ENCODE results near the gene MET.
"Not testable (repeated sequence)": the region's sequence is repeated elsewhere in the genome, so short reads cannot be mapped to it uniquely, and the experiment has no call there.

Gene MET

DNA sequence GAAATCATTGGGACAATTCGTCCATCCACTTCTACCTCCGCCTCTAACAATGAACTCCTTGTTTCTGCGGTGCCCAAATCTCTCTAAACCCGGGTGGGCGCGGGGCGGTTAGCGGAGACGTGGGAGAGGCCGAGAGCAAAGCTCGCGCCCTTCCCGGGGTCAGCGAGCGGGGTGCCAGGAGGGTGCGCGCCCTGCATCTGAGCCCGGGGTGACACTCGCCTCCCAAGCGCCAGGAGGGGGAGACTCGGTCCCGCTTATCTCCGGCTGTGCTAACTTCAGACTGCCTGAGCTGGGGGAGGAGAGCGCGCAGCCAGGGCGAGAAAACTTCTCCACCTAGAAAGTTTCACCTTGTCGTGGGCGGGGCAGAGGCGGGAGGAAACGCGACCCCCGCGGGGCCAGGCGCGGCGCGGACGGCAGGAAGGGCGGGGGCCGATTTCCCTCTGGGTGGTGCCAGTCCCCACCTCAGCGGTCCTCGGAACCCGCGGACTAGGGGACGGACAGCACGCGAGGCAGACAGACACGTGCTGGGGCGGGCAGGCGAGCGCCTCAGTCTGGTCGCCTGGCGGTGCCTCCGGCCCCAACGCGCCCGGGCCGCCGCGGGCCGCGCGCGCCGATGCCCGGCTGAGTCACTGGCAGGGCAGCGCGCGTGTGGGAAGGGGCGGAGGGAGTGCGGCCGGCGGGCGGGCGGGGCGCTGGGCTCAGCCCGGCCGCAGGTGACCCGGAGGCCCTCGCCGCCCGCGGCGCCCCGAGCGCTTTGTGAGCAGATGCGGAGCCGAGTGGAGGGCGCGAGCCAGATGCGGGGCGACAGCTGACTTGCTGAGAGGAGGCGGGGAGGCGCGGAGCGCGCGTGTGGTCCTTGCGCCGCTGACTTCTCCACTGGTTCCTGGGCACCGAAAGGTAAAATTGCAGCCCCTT is at the start of gene MET:
TSS of gene MET (plus strand) at position 516 of the 915 bp plus-strand sequence. CDS start 26,889 bp downstream, outside the sequence.
- peak; percentile 99 for DNase-seq (ENCODE audit: low spot score)

DNA sequence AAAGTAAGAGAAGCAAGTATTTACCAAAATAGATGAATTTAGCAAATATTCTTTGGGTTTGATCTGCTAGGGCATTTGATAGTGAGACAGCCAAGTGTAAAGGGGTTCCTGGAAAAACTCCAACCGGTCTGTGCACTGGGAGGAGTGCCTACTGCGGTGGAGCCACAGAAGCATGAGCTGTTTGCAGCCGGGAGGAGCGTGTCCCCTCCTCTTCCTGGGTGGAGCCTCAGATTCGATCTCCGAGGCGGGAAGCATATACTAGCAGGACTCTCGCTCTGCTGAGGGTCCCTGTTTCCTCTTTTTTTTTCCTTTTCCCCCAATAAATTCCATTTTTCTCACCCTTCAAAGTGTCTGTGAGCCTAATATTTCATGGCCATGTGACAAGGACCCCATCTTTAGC is 45.1 kb upstream of the MET start:
- DNase-seq (ENCODE audit: low spot score): no peak

DNA sequence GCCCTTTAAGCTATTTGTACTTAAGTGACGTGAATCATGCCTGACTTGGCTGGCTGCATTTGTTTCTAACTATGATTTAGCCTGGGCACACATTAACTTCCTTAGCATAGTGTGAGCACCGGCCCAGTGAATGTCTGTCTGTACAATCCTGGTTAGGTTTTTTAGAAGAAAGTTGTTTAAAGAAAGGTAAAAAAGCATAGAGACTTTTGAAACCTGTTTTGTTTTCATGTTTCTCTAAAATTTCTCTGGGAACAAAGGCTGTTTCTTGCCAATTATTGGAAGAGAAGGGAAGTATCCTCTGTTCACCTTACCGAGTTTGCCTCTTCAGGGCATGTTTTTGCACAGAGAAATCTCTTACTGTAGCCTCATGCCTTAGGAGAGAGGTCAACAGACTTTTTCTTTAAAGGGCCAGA is 42.9 kb upstream of the MET start:
- DNase-seq (ENCODE audit: low spot score): peak; percentile 12

DNA sequence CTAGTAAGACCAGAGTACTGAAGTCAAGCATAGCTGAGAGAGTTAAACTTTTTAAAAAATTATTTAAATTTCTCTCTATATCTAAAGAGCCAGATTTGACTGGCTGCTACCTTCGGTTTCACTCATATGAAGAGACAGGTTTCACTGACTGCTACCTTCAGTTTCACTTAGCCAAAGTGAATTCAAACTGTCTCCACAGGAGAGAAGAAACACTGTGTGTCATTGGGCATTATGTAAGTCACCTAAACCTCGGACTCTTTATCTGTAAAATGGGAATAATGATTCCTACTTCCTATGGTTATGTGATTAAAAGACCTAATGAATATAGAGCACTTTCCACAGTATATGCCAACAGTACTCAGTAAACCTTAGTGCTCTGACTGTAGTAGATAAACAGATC is 41.6 kb upstream of the MET start:
- DNase-seq (ENCODE audit: low spot score): no peak

DNA sequence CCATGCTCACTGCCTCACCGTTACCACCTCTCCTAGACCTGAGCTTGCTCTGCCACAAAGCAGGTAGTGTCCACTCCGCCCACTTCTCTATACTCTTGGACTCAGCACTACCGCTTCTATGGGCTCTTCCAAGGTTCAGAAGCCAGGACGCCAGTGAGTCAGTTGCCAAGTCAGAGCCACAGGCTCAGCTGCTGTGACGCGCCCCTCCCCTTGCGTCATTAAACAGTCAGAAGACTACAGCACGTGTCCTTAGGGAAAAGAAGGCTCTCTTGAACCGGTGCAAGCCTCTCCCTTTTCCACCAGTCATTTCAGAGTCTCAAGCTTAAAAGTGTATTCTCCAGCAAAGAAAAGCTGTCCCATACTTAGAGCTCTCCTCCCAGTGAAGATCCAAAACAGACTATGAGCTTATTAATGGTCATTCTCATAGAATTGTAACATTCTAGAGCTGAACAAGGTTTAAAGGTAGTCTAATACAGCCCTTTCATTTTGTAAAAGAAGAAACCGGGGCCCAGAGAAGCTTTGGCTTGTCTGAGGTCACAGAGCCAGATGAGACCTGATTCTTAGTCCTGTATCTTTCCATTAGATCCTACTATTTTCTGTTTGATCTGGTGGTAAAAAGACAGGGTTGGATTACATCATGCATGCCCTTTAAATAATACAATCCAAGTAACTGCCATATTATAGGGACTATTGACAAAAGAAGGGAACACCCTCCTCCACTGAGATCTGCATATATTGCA is 40.9 kb upstream of the MET start:
- peak; percentile 96 for DNase-seq (ENCODE audit: low spot score)

DNA sequence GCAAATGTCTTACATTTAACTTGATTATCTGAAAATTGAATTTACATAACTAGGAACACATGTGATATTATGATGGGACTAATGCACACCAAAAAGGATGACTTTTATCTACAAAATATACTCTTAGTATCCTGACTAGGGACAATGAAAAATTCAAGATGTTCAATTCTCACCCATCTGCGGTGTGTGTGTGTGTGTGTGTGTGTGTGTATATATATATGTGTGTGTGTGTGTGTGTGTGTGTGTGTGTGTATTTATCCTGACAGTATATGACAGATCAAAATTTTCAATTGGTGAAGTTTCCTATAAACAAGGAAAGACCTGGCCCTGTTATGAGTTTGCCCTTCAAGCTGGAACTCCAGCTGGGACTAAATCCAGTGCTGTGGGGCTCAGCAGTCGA is 40.3 kb upstream of the MET start:
- DNase-seq (ENCODE audit: low spot score): no peak

DNA sequence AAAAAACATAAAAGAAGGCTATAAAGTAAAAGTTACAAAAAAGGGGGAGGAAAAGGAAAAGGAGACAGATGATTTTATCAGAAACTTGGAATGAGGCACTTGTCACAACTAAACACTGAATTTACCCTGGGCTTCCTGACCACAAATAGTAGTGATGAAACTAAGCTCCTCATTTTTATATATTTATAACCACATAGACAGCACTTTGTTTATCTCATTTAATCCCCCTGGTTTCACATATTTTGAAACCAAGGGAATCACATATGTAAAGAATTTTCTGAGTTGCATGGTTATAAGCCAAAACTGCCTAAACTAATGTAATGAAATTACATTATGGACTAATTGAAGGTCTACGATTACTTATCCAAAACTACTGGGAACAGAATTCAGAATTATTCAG is 39.6 kb upstream of the MET start:
- no peak for DNase-seq (ENCODE audit: low spot score)

DNA sequence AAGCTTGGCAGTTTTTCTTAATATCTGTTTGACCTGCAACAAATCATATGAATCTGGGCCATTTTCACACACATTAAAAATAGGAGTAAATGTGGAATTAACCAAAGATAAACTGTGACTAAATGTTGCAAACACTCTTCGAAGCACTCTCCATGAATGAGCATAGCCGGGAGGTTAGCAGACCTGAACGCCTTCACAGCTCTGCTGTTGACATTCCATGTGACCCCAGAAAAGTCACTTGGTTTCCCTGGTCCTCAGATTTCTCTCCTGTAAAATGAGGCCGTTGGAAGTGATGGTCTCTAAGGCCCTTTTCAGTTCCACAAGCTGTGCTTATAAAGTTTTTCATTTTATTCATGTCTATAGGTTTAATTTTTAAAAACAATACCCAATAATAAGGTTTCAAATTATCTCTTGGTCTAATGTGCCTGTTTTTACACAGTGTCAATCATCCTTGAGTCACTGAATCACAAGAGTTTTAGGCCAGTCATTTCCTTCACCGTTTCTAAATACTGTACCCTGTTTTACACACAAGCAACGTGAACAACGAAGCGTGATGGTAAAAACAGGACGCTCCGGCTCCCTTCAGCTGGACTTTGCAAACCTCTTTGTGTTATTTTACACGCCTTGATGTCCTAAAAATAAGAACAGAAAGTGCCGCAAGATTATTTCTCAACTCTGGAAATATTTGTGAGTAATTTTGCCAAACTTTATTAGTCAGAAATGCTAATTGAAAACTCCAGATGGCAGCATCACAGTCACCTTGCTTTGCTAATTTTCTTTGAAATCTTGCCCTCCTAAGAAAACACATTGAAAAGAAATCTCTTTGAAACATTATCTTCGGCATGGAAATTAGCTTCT is 38.6 kb upstream of the MET start:
- DNase-seq (ENCODE audit: low spot score): no peak

DNA sequence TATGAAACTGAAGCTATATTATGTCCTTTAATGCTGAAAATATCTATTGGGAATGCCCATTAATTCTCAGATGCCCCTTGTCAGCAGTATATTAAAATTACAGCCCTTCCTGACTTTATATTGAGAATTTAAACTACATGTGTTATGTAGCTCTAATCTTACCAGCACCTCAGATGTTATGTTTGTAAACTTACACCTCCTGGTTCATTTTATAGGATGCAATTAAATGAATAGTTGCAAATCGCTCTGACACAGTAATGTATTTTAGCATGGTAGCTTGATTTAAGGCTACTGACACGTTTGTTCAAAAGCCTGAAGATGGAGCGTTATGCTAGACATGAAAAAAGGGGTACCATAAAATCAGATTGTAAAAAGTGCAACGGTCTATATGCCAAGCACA is 35.0 kb upstream of the MET start:
- DNase-seq (ENCODE audit: low spot score): no peak

DNA sequence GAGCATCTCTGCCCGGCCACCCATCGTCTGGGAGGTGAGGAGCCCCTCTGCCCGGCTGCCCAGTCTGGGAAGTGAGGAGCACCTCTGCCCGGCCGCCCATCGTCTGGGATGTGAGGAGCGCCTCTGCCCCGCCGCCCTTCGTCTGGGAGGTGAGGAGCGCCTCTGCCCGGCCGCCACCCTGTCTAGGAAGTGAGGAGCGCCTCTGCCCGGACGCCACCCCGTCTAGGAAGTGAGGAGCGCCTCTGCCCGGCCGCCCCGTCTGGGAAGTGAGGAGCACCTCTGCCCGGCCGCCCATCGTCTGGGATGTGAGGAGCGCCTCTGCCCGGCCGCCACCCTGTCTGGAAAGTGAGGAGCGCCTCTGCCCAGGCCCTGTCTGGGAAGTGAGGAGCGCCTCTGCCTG is 33.4 kb upstream of the MET start:
- not testable (repeated sequence) for DNase-seq (ENCODE audit: low spot score)

DNA sequence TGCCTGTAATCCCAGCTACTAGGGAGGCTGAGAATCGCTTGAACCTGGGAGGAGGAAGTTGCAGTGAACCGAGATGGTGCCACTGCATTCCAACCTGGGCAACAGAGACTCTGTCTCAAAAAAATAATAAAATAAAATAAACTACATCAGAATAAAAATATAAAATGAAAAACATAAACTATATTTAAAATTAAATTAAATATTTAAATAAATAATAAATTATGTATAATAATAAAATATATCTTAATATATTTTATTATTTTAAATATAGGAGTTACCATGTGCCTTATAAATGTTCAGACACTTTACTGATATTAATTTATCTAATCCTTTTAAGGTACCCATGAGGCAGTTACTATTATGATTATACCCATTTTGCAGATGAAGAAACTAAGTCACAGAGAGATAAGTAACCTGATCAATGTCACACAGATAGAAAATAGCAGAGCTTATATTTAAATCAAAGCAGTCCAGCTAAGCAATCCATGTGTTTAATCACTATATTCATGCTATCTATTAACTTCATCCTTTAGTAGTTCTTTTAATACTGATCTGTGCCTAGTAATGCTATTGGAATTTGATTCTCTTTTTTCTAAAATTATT is 30.3 kb upstream of the MET start:
- DNase-seq (ENCODE audit: low spot score): no peak

DNA sequence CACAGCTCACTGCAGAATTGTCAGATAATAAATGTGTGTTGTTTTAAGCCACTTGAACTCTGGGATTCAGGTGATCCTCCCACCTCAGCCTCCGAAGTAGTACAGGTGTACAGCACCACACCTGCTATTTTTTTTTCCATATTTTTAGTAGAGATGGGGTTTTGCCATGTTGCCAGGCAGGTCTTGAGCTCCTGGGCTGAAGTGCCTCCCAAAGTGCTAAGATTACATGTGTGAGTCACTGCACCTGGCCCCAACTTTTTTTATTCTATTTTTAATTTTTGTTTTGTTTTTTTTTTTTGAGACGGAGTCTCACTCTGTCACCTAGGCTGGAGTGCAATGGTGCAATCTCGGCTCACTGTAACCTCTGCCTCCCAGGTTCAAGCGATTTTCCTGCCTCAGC is 28.8 kb upstream of the MET start:
- not testable (repeated sequence) for DNase-seq (ENCODE audit: low spot score)

DNA sequence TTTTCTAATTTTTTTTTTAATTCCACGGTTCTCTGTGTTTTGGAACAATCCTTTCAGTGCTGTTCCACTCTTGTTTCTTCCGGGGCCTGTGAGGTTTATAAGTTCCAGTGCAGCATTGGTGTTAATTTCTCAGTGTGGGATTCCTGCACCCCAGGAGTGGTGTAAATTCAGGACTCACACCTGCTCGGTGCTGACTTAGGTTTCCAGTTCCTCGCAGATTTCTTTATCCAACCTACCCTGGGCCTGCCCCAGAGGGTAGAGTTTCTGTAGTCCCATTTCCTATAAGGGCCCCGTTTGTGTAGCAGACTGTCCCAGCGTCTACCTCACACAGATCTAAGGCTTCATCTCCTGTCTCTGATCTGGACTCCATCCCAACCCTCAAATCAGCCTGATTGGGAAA is 27.4 kb upstream of the MET start:
- no peak for DNase-seq (ENCODE audit: low spot score)

DNA sequence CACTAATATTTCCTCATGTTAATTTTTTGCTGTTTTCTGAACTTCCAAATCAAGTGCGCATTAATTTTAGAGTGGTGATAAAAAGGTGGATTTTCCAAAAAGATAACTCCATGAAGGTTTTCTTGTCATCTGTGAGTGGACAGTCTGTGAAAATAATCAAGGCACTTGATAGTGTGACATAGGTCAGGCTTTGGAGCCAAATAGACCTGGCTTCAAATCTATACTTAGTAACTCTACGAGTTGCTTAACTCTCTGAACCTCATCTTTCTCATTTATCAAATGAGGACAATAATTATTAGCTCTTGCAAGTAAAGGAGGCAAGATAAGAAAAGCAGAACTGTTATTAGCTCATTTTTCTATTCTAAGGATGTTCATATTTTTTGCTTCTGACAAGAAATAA is 24.7 kb upstream of the MET start:
- no peak for DNase-seq (ENCODE audit: low spot score)

DNA sequence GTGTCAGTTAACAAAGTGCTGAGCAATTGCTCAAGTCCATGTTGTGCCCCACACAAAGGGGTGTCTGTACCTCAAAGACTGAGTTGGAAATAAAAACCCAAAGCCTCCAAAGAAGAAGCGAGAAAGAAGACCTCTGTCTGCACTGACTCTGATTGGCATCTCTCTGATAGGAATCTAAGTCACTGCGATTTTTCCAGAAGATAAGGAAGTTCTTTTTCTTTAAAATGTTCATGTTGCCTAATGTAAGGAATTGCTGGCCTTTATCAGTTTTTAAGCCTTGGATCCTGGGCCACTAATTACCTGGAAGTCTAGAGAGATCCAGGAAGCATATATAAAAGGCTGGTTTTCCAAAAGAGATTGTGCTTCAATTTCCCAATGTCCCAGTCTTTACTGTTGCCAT is 24.1 kb upstream of the MET start:
- no peak for DNase-seq (ENCODE audit: low spot score)

DNA sequence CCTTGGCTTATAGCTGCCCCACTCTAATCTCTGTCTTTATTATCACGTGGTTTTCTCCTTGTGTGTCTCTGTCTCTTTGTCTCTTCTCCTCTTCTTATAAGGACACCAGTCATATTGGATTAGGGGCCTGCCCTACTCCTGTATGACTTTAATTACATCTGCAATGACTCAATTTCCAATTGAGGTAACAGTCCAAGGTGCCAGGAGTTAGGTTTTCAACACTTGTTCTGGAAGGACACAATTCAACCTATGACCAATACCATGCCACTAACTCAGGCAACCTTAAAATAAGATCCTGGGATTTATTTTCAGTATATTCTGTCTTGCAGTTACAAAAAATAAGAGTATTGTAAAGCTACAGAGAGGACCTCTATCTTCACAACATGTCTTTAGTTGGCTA is 21.6 kb upstream of the MET start:
- DNase-seq (ENCODE audit: low spot score): no peak

DNA sequence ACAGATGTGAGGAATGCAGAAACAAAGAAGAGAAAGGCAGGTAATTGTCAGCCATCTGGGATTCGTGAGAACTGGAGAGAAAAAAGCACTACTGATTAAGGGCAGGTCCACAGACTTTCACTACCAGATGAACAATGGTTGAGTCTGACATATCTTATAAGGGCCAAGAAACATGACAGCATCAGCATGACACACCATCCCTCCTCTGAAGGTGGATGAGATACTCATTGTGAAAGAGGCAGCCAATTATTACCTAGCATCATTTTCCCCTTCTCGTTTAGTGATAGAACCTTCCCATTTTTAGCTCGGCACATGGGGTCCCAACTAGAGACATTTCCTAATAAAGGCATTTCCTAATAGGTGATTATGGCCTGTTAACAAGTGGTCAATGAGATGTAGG is 19.2 kb upstream of the MET start:
- no peak for DNase-seq (ENCODE audit: low spot score)

DNA sequence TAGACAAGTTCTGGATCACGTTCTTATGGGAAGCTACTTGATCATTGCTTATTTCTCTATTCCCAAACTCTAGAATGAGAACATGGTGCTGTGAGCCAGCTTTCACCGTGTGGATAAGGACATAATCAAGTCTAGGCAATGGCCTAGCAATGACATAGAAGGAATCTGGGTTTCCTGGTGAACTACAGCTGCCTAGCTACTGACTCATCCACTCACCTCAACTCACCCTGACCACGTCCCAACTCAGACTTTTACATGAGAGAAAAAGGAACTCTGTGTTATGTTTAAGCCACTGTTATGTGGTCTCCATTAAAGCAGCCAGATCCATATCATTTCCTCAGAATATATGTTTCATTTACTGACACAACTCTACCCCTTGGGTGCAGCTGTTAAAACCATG is 18.8 kb upstream of the MET start:
- DNase-seq (ENCODE audit: low spot score): peak; percentile 83

DNA sequence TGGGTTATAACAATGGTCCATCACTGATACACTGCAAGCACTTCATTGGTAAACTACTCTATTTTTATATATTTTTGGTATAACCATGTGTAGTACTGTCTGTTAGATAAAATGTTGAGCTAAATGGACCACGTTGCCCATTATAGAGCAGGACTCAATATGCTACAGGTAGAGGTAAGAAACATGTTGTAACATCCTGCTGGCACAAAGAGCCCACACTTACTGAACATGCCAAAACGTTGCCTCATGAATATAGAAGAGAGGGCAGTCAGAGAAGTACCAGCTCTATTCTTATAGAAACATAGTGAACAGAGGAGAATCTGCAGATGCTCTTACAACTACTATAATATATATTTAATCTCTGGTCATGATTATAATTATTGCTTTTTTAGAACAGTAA is 18.4 kb upstream of the MET start:
- no peak for DNase-seq (ENCODE audit: low spot score)

DNA sequence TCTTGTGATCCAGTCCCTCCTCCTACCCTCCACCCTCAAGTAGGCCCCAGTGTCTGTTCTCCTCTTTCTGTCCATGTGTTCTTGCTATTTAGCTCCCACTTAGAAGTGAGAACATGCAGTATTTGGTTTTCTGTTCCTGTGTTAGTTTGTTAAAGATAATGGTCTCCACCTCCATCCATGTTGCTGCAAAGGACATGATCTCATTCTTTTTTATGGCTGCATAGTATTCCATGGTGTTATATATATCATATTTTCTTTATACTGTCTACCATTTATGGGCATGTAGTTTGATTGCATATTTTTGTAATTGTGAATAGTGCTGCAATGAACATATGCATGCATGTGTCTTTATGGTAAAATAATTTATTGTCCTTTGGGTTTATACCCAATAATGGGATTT is 12.7 kb upstream of the MET start:
- DNase-seq (ENCODE audit: low spot score): not testable (repeated sequence)

DNA sequence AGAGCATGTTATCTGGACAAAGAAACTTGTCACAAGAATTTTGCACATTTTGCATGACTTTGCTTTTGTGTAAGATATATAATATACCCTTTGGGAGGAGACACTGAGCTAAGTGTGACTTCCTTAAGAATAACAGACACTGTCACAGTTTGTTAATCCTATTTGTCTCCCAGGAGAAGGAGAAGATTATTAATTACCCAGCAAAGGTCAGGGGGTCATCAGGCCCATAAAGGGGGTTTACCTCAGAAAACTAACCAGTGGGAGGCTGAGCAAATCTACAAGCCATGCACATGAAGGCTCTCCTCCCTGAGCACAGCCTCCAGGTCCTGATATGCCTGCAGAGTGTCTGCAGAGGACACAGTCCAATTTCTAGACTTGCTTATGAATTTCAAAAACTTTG is 10.1 kb upstream of the MET start:
- no peak for DNase-seq (ENCODE audit: low spot score)

DNA sequence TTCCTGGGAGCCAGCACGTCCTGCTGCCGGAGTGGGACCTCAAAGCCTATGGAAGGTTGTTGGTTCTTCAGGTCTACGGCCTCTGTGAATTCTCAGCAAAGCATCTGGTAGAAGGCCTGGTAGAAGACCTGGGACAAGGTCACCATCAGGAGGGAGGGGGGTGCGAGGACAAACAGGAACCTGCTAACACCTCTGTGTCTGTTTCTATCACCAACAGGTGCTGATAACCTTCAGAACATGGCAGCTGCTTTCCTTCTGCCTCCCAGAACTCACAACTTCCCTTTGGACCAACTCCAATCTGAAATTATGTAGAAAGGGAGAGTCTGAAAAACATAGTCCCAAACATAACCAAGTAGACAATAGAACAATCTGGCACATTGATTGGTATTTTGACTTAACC is 8.3 kb upstream of the MET start:
- no peak for DNase-seq (ENCODE audit: low spot score)

Data from LoVo (cell line).